Posterior vena cava (tissue), 2 donors: ENCODE data around the gene NEK1. TPM values are rescaled to one million over a fixed set of nuclear protein-coding genes. Genes with fewer than 3 reads are reported as not detected.

ENCODE experiments used
- DNase-seq: peaks from one replicate; pipeline ENCODE4 v3.0.0-alpha.2; 2020; ENCODE audit warnings: low spot score
- intact Hi-C, 2 donors: fragments of 100-400 bp; cut with DNase I; formaldehyde crosslinking; loops; one replicate each; pipeline versions ENCODE4 v1.14.1 to v1.14.2; 2022 to 2023
- total RNA-seq, 2 donors: library from RNA; stranded (reverse); fragmentation: NEBNext Ultra II Directional; extraction: Animal tissue kit (Norgen Biotek cat#: 25700); gene quantifications; one replicate each; pipeline ENCODE4 v1.2.1, GENCODE V29; 2021
- donor health status: DM: yes; HTN: yes; CAD: no.
- donor health status: DM: yes; HTN: yes; CAD: no.

Gene NEK1
- total RNA-seq, 2 donors from 2014 or later = 19.2 to 19.9 TPM

DNA sequence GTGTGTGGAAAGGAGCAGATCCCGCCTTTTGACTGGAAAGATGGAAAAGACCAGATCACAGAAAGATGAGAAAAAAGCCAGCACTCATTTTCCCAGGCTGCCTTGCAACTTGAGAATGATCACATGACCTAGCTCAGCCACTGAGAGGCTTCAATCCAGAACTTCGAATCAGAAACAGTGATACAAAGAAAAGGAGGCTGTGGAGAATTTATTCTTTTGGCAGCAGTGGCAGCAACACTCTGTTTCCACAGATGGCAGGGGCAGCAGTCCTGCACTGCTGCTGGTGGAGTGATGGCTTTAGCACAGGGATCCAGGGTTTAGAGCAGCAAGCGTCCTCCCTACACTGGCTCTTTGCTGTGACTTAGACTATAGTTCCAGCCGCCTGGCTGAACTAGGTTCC, 263.8 kb downstream of the NEK1 start:
- intact Hi-C loops = no loop called here
- no peak for DNase-seq

DNA sequence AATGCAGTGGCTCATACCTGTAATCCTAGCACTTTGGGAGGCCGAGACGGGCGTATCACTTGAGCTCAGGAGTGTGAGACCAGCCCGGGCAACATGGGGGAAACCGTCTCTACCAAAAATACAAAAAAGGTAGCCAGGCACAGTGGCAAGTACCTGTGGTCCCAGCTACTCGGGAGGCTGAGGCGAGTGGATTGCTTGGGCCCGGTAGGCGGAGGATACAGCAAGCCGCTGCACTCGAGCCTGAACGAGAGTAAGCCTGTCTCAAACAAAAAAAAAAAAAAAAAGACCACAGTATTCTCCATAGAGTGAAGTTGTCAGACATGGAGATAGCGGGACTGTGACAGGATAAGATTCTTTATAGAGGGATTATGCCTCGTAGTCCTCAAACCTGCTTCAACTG, 265.5 kb downstream of the NEK1 start:
- DNase-seq = no peak
- intact Hi-C loops = no loop called here

DNA sequence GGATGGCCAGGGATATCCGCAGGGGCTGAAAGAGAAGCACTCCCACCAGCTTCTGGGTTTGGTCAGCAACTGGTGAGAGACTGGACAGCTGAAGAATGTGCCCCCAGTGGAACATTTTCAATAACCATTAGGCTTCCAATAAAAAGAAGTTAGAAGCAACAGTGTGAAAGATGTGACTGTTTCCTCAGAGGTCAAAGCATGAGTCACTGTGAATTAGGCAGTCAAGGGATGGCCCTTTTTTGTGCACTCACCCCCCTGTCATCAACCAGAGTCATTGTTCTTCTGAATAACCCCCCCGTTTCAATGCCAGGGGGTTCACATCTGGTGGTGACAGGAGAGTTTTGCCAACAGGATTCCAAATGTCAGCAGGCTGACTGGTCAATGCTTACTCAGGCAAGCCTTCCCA, 267.1 kb downstream of the NEK1 start:
- no peak for DNase-seq
- intact Hi-C loops = no loop called here

Other genes with a start within 250 kb of the NEK1 start
- 10 to 100 TPM; 17.0 to 23.3 TPM for gene CLCN3, start 8.0 kb upstream of the NEK1 start, total RNA-seq
- 10 to 100 TPM; 22.3 to 23.0 TPM for gene HPF1, start 145.4 kb upstream of the NEK1 start, total RNA-seq